Stimulated activated CD8-positive, alpha-beta memory T cell treated with anti-CD3 and anti-CD28 coated beads, Interleukin-4, amount 100 ng/mL, for 4 hours (primary cell): Measurements from ENCODE around the gene SARDH.
"Not testable (repeated sequence)": the region's sequence is repeated elsewhere in the genome, so short reads cannot be mapped to it uniquely, and the experiment has no call there.

Experiments used
- DNase-seq, 2 donors: peaks; one replicate each; pipeline ENCODE4 v3.0.0-alpha.2; 2020; ENCODE audit warnings: low read depth in 2 of 2, low spot score in 1 of 2

SARDH gene

DNA sequence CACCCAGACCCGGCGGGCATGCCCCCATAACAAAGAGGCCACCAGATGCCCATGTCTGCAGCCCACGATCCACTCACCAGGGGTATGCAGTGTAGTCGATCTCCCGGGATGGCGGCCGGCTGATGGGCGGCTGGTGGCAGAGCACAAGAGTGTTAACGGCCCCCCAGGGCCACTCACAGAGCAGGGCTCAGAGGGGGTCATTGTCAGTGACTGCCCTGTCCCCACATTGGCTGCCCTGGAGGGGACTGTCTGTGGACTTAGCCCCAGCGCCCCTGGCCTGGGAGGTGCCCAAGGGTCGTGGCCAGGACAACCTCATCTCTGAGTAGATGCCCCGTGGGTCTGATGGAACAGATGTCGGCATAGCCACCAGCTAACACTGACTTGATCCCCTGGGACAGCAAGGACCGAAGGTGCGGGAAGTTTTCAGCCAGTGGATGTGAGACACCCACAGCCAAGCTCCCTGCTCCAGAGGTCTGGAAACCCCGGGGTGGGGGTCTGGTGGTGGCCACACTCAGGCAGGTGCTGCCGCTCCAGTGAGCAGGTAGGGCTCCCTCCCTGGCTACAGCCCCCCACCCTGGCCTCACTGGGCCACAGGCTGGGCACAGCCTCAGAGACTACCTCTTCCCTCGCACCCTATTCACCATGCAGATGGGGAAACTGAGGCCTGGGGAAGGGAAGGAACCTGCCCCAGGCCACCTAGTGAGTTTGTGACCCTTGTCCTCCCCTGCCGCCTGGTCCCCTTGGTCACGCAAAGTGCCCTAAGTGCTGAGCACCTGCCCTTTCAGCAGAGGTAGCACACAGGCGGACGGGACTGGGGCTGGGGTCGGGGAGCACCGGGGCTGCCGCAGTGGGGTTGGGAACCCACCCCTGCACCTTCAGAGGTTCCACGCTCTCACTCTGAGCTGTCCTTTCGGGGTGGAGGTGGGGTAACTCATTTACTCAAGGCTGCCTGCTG, 38.1 kb upstream of the SARDH start:
- no peak for DNase-seq

DNA sequence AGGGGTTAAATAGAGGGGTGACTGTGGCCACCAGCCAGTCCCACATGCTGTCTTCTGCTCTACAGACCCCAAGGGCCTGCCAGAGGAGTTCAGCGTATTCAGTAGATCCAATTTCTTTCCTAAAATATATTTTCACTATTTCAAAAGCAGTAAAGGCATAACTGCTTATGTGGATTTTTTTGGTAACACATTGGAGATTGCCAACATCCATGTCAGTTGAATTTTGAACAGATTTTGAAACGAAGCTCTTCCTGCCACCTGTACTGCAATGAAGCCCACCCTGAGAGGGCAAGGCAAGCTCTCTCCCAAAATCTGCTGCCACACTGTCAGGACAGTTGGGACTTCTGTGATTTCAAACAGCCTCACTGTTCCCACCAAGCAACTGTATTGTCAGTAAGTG, 37.1 kb upstream of the SARDH start:
- no peak for DNase-seq

DNA sequence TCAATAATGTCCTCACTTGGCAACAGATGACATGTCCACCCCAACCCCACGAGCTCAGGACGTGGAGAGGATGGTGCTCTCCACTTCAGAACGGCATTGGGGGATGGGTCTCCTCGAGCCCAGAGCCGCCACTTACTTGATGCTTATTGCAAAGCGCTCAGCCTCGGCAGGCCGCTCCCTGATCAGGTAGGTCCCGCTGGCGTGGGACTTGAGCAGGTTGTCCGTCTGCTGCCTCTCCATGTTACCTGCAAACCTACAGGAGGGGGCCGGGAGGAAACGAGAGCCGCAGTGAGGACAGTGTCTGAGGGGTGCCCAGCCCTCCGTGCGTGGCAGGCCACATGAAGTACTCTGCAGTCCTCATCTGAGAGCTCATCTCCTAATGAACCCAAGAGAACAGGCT, 36.6 kb upstream of the SARDH start:
- DNase-seq: no peak

GRCh38 chr9:133773889-133774655, 35.9 kb upstream of the SARDH start:
- no peak for DNase-seq

DNA sequence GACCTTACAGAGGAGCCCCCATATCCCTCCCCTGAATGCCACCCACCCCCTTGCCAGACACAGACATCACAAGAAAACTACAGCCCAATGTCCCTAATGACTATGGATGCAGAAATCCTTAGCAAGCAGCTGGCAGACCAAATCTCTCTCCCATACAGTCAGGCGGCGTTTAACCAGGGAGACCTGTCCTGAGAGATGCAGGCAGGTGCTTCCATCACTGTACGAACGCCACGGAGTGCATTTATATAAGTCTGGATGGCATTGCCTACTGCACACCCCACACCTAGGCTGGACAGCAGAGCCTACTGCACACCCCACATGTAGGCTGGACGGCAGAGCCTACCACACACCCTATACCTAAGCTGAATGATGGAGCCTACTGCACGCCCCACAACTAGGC, 34.4 kb upstream of the SARDH start:
- no peak for DNase-seq

GRCh38 chr9:133771486-133772482, 33.6 kb upstream of the SARDH start:
- no peak for DNase-seq

DNA sequence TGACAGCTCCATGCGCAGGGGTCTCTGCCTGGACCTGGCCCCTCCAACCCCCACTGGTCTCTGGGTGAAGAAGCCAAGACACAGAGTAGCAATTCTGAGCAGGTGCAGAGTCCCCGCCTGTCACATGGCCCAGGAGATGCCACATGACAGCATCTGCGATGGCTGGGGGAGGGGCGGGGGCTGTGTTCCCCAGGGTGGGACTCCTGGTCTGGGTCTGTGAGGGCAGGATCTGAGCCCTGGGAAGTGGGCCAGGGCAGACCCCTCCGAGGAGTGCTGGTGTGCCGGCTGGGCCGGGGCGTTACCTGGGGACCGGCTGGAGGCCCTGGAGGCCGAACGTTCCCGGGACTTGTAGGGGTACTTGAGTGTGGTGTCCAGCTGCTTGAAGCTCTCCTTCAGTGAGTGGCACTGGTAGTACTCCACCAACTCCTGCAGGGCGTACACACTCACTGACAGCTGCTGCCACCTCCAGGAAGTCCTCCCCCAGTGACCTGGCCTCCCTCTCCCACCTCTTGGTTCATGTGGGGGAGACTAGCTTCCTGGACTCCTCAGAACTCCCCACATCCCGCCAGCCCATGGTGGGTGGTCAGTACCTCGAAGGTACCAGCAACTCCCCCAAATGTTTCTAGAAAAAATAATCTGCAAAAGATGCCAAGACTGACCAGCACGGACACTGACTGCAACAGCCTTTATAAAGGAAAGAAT, 32.1 kb upstream of the SARDH start:
- no peak for DNase-seq

DNA sequence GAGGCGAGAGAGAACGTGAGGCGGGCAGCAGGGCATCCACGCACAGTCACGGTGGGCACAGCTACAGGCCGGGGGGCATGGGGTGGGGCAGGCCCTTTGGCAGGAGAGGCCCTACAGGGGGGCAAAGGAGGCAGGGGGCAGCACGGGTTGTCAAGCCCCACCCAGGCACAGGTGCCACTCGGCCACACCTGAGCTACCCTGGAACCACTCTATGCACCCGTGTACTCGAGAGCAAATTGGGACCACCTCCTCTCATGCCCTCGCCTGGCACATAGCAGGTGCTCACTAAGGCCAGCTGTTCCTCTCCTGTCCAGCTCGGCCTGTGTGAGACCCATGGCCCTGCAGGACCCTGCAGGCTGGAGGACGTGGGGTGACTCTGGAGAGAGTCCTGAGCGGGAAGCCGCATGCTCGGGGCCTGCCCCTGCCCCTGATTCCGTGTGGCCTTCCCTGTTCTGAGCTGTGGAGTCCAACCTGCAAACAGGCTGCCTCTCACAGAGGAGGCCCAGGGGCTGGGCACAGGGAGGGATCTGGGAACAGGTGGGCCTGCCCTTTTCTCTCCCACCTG, 31.4 kb upstream of the SARDH start:
- DNase-seq: no peak

GRCh38 chr9:133768859-133769510, 30.8 kb upstream of the SARDH start:
- no peak for DNase-seq

GRCh38 chr9:133768371-133768858, 30.3 kb upstream of the SARDH start:
- no peak for DNase-seq

DNA sequence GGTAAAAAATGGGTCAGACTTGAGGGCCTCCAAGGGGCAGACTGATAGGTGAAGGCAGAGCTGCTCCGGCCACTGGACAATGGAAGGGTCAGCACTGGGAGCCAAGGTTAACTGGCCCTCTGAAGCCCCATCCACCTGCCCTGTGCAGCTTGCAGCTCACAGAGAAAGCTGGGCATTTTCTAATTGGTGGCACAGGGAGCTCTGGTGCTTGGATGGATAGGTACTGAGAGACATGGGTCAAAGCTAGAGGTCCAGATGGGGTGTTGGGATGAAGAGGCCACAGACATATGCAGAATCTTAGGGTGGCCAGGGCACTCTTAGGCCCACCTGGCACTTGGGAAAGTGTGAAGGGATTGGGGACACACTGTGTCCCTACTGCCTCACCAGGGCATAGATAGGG, 29.5 kb upstream of the SARDH start:
- no peak for DNase-seq

DNA sequence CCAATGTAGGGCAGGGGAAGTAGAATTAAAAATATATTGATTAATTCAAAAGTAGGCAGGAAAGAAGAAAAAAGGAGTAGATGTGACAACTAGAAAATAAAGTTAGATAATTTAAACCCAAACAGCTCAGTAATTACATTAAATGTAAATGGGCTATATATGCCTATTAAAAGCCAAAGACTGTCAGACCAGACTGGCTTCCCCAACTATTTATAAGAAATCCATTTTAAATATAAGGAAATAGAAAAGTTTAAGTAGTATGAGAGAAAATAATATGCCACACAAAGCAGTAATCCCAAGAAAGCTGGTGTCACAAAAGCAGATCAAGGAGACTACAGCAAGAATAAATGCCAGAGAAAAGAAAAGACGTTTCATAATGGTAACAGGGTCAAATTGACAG, 28.9 kb upstream of the SARDH start:
- DNase-seq: no peak

DNA sequence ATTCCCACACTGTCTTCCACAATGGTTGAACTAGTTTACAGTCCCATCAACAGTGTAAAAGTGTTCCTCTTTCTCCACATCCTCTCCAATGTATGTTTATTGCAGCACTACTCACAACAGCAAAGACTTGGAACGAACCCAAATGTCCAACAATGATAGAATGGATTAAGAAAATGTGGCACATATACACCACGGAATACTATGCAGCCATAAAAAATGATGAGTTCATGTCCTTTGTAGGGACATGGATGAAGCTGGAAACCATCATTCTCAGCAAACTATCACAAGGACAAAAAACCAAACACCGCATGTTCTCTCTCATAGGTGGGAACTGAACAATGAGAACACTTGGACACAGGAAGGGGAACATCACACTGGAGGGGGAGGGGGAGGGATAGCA, 28.1 kb upstream of the SARDH start:
- not testable (repeated sequence) for DNase-seq

DNA sequence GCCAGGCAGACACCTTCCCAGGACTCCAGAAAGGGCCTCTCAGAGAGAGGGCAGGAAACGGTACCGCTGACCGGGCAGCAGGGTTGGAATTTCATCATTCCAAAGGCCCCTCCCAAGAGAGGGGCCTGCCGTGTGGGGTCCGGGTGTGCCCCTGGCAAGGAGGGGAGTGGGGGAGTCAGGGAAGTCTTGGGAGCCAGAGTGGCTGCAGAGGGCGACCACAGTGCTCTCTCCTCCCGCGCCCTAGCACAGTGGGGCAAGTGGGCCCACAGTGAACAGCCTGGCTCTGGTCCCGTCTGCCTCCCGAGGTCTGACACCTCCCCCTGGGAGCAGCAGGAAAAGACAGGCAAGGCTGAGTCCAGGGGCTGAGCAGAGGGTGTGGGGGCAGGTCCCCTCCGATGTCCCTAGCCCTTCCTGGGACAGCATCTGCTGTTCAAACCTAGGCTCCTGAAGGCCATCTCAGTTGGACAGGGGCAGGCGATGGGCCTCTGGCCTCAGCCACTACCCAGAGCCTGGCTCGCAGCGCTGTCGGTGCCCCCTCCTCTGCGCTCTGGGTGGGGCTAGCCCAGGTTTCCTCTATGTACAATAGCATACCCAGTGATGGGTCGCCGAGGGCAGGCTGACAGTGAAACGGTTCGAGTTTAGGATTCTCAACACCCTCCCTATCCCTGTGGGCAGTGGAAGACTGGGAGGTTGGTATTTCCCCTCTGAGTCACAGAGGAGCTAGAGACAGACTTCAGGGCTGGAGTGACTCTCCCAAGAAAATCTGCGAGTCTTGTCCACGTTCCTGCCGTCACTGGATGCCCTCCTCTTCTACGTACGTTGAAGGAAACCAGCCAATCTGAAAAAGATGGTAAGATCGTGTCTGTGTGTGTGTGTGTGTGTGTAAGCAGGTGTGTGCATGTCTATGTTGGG, 25.4 kb upstream of the SARDH start:
- no peak for DNase-seq

DNA sequence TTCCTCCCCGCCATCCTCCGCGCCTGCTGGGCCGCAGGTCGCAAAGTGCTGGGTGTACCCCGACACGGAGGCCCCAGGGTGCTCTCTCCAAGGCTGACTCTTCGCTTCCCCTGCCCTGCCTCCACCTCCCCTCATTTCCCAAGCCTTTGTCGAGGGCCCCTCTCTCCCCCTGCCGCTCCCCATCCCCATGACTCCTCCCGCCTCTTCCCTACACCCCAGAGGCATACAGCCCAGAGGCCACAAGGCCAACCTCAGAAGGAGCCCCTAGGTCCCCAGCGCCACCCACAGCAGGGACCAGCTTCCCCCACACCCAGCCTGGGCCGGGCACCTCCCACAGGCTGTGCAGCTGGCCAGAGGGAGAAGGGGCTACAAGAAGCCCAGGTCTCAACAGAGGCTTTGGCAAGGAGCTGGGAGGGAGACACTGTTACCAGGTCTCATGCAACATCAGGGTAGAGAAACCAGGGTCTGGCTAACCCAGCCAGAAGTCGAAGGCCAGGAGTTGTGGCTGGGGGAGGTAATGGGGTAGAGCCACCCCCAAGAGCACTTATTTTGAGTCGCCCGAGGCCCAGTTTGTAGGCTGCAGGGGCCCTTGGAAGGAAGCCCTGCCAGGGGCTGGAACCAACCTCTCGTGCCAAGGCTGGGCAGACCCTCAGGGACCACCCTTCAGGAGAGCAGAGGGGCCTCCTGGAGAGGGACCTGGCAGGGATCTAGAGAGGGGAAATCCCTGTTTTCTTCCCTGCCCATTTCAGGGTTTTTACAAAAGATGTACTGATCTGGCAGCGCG, 24.5 kb upstream of the SARDH start:
- no peak for DNase-seq

GRCh38 chr9:133761641-133762248, 23.6 kb upstream of the SARDH start:
- DNase-seq: no peak

DNA sequence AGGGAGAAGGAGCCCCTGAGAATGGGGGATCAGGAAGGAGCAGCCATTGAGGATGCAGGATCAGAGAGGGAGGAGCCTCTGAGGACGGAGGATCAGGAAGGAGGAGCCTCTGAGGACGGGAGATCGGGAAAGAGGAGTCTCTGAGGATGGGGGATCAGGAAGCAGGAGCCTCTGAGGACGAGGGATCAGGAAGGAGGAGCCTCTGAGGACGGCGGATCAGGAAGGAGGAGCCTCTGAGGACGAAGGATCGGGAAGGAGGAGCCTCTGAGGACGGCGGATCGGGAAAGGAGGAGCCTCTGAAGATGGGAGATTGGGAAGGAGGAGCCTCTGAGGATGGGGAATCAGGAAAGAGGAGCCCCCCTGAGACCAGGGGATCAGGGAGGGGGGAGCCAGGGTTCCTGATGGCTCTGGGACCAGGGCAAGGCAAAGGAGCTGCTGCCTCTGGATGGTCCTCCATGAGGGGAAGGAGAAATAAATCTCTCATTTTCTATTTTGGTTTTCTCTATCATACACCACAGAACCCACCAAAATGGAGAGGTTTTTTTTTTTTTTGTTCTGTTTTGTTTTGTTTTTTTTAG, 22.6 kb upstream of the SARDH start:
- no peak for DNase-seq
